G401 (cell line): Measurements from ENCODE around the gene KRTAP10-7. TPM values are rescaled to one million over a fixed set of nuclear protein-coding genes. Genes with fewer than 3 reads are reported as not detected.
"Not testable (repeated sequence)": the region's sequence is repeated elsewhere in the genome, so short reads cannot be mapped to it uniquely, and the experiment has no call there.

ENCODE experiments used
- DNase-seq: peaks from one replicate; pipeline ENCODE4 v3.0.0-alpha.2; 2015; ENCODE audit warnings: low spot score
- in situ Hi-C: cut with HindIII; loops from 2 replicates; pipeline ENCODE4 v1.10.0; 2016; ENCODE audit warnings: low sequenced_read_pairs, mixed read lengths
- total RNA-seq: library from RNA; depleted of rRNA; stranded (reverse); fragments of >200 nt; shearing (Covaris generic); gene quantifications from 2 replicates; pipeline ENCODE4 v1.2.3, GENCODE V29; 2014

The KRTAP10-7 gene
- total RNA-seq, 1 experiment from 2014 or later = not detected

GRCh38 chr21:44569861-44570517 lies 30.4 kb upstream of the KRTAP10-7 start:
- no peak for DNase-seq
- in situ Hi-C loops = no loop called here

DNA sequence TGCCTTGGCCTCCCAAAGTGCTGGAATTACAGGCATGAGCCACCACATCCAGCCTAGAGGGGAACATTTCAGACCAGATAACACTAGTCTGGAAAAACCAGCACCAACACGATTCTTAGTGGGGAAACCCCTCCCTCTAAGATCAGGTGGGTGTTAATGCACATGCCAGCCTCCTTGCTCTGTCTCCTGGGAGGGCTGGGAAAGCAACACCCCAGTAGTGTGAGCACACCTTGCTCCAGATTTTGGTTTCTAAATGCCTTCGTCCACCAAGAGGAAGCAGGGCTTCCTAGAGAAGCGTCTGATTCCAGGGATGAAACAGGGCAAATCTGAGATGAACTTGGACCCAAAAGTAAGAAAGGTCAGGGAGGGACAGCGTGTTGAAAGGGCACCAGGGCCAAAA lies 29.1 kb upstream of the KRTAP10-7 start:
- in situ Hi-C loops = no loop called here
- no peak for DNase-seq

GRCh38 chr21:44571844-44572782 lies 28.3 kb upstream of the KRTAP10-7 start:
- in situ Hi-C loops = no loop called here

GRCh38 chr21:44572959-44573583 lies 27.3 kb upstream of the KRTAP10-7 start:
- in situ Hi-C loops = no loop called here
- DNase-seq = no peak

More at GRCh38 chr21:44571844-44572782, 28.3 kb upstream of the KRTAP10-7 start:
- no peak for DNase-seq

DNA sequence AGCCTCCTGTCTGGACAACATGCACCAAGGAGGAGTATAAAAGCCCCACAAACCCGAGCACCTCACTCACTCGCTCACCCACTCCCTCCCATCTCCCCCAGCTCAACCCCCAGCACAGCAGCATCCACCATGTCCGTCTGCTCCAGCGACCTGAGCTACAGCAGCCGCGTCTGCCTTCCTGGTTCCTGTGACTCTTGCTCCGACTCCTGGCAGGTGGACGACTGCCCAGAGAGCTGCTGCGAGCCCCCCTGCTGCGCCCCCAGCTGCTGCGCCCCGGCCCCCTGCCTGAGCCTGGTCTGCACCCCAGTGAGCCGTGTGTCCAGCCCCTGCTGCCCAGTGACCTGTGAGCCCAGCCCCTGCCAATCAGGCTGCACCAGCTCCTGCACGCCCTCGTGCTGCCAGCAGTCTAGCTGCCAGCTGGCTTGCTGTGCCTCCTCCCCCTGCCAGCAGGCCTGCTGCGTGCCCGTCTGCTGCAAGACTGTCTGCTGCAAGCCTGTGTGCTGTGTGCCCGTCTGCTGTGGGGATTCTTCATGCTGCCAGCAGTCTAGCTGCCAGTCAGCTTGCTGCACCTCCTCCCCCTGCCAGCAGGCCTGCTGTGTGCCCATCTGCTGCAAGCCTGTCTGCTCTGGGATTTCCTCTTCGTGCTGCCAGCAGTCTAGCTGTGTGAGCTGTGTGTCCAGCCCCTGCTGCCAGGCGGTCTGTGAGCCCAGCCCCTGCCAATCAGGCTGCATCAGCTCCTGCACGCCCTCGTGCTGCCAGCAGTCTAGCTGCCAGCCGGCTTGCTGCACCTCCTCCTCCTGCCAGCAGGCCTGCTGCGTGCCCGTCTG lies 26.6 kb upstream of the KRTAP10-7 start, which contains the start of gene KRTAP10-4:
Gene KRTAP10-4 (plus strand): TSS at position 100 of the 827 bp plus-strand sequence. CDS start 30 bp downstream, at position 130.
- DNase-seq, in situ Hi-C loops: not testable (repeated sequence)

DNA sequence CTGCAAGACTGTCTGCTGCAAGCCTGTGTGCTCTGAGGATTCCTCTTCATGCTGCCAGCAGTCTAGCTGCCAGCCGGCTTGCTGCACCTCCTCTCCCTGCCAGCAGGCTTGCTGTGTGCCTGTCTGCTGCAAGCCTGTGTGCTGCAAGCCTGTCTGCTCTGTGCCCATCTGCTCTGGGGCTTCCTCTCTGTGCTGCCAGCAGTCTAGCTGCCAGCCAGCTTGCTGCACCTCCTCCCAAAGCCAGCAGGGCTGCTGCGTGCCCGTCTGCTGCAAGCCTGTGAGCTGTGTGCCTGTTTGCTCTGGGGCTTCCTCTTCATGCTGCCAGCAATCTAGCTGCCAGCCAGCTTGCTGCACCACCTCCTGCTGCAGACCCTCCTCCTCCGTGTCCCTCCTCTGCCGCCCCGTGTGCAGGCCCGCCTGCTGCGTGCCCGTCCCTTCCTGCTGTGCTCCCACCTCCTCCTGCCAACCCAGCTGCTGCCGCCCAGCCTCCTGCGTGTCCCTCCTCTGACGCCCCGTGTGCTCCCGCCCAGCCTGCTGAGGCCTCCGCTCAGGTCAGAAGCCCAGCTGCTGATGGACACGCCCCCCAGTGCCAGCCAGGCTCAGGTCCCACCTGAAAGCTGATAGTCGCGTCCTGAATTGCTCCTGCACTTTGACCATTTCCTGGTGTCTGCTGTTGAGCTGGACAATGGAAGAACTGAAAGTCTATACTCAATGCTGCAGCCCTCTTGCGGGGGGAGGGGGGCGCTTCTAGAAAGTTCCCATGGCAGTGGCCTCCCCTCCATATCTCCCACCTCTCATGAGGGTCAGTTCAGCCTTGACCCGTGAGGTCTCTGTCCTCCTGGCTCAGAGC lies 25.7 kb upstream of the KRTAP10-7 start:
- in situ Hi-C loops = no loop called here
- peak; percentile 4 for DNase-seq

- in situ Hi-C loops = no loop called here
- DNase-seq = no peak
These were observed 24.9 kb upstream of the KRTAP10-7 start for GRCh38 chr21:44575307-44576024.

GRCh38 chr21:44576025-44576420 lies 24.4 kb upstream of the KRTAP10-7 start:
- DNase-seq = no peak

DNA sequence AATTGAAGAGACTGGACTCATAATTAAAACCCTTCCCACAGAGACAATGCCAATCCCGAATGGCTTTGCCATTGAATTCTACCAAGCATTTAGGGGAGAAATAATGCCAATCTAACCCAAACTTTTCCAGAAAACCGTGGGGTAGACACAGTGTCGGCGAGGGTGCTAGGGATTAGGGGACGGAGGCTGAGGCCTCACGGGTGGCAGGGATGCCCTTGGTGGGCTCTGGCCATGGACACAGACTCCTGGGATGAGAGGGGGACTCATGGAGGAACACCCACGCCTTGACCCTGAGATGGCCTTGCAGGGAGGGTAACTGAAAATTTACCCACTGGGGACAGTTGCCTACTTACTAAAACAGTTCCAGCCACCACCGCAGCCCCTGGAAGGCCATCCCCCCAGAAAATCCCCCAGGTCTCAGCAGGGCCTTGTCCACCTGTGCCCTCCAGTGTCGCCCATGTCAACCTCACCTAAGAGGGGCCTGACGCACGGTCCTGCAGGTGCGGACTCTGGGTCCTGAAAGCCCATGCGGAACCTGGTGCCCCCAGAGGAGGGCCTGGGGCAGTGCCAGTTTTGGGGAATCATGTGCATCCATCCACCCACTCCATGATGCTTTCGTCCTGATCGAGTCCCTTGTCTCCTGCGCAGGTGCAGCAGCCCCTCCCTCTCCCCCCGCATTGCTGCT lies 21.9 kb upstream of the KRTAP10-7 start:
- DNase-seq = no peak
- in situ Hi-C loops = no loop called here

More at GRCh38 chr21:44576025-44576420, 24.4 kb upstream of the KRTAP10-7 start:
- in situ Hi-C loops = no loop called here

DNA sequence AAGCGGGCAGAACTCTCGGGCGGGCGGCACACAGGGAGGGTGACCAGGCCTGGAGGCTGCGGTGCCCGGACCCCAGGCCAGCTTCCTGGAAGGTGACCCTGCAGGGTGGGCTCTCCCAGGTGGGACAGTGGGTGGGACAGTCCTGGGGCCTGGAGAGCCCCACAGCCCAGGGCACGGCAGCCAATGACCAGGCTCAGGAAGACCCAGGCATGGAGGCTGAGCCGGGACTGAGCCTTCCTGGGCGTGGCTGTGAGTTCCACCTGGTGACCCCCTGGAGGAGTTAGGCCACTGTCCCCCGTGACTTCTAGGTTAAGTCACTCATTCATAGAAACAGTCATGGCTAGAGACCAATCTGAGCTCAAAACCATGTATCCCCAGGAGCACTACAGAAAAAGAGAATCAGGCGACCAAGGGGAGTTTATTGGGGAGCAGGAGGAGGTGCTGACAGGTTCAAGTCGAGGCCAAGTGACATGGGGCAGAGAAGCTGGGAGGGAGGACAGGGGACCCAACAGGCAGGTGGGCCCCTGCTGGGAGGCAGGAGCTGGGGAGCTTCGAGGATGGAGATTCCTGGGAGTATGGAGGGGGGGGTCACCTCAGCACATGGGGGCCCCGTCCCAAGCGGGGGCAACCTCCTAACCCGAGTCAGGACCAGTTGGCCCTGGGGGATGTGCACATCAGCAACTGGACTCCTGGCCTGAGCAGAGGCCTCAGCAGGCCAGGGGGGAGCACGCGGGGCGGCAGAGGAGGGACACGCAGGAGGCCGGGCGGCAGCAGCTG lies 21.2 kb upstream of the KRTAP10-7 start:
- in situ Hi-C loops = no loop called here

GRCh38 chr21:44579833-44580144 lies 20.6 kb upstream of the KRTAP10-7 start:
- DNase-seq = peak; percentile 36
- in situ Hi-C loops = no loop called here

More for the DNA sequence above, 21.2 kb upstream of the KRTAP10-7 start:
- no peak for DNase-seq

GRCh38 chr21:44580231-44580821 lies 20.1 kb upstream of the KRTAP10-7 start, which contains the start of gene KRTAP10-5:
Gene KRTAP10-5, minus strand, starts transcription at chr21:44580604. Its CDS starts 26 bp downstream, at chr21:44580578.
- in situ Hi-C loops = not testable (repeated sequence)

GRCh38 chr21:44581158-44581557 lies 19.2 kb upstream of the KRTAP10-7 start:
- no peak for DNase-seq
- in situ Hi-C loops = no loop called here

More at GRCh38 chr21:44580231-44580821, 20.1 kb upstream of the KRTAP10-7 start, which contains the start of gene KRTAP10-5:
- not testable (repeated sequence) for DNase-seq

DNA sequence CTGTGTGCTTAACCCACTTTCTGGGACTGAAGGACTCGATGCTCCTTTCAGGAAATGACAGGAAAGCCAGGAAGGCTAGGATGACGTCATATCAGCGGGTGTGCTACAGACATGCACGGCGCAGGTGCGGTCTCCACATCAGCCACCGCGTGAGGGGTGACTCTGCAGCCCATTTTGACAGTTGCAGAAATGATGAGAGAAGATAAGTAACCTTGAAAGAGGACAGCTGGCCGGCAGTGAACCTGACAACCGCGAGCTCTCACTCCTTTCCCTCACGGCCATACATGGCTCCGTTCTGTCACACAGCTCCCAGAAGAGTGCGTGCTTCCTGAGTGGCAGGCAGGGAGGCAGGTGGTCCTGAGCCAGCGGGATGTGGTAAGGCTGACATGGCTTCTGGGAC lies 18.3 kb upstream of the KRTAP10-7 start:
- DNase-seq = no peak

DNA sequence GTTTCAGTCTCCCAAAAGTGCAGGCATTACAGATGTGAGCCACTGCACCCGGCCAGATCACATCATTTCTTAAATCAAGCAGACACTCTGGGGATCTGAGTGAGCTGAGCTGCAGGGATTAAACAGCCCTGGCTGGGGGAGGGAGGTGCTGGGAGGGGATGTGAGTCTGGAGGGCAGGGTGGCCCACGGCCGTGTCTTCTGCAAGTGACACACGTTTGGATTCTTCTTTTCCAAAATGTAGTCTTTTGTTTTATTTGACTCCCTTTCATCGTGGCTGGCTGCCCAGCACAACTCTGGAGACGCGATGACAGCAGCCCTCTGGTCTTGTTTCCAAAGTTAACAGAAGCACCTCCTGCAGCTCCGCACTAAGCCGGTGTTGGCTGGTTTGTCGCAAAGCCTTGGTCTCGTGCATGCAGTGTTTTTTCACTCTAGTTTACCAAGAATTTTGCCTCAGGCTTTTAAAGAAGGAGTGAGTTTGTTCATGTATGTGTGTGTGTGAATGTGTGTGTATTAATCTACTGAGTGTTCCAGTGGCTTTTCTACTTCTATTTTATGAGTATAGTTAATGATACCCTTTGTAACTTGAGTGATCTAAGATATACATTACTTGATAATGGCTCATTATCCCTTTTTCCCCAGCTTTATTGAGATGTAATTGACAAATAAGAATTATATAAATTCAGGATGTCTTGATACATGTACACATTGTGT lies 17.2 kb upstream of the KRTAP10-7 start:
- no peak for DNase-seq
- in situ Hi-C loops = no loop called here

More for the DNA sequence above, 18.3 kb upstream of the KRTAP10-7 start:
- in situ Hi-C loops = no loop called here
